Activated naive CD4-positive, alpha-beta T cell treated with anti-CD3 and anti-CD28 coated beads, Interleukin-2, amount 50 U/mL, for 72 hours (primary cell): ENCODE measurements around the gene ZNF618. TPM values are rescaled to one million over a fixed set of nuclear protein-coding genes. Genes with fewer than 3 reads are reported as not detected.
"Not testable (repeated sequence)": the region's sequence is repeated elsewhere in the genome, so short reads cannot be mapped to it uniquely, and the experiment has no call there.

Experiments used
- ATAC-seq, 2 donors: fragments of 150-1000 bp; cut with Tn5 transposase; 2 replicates each; pipeline ENCODE4 v1.10.0; 2021; ENCODE audit warnings: mild to moderate bottlenecking in 2 of 2, moderate library complexity in 2 of 2
- DNase-seq, 2 donors: peaks; one replicate each; pipeline ENCODE4 v3.0.0; 2021 to 2022; ENCODE audit warnings: low spot score in 2 of 2
- H3K27ac Mint-ChIP-seq, 2 donors: one replicate each; pipeline ENCODE4 v1.8.0; 2022; ENCODE audit warnings: mild to moderate bottlenecking in 2 of 2, mixed read lengths in 2 of 2
- H3K36me3 Mint-ChIP-seq, 2 donors: one replicate each; pipeline ENCODE4 v1.8.0; 2022; ENCODE audit warnings: mixed read lengths in 2 of 2
- H3K9me3 Mint-ChIP-seq, 2 donors: one replicate each; pipeline ENCODE4 v1.8.0; 2022; ENCODE audit warnings: mixed read lengths in 2 of 2
- total RNA-seq, 2 donors: library from RNA; stranded (reverse); gene quantifications; one replicate each; pipeline ENCODE4 v1.2.3, GENCODE V29; 2022

ZNF618 gene
- total RNA-seq, 2 donors from 2014 or later = 0.08 to 0.09 TPM

- ATAC-seq = no peak
- H3K9me3 Mint-ChIP-seq = no peaks in the 10 kb centered on the region
- no peak for DNase-seq
- no peaks in the 10 kb centered on the region for H3K36me3 Mint-ChIP-seq
- H3K27ac Mint-ChIP-seq = no peak overlapping the region
Observed at GRCh38 chr9:114037961-114038723, 162.0 kb downstream of the ZNF618 start.

- no peak for DNase-seq
- H3K9me3 Mint-ChIP-seq = no peaks in the 10 kb centered on the region
- no peaks in the 10 kb centered on the region for H3K36me3 Mint-ChIP-seq
- H3K27ac Mint-ChIP-seq = no peak overlapping the region
- ATAC-seq = no peak
Observed at GRCh38 chr9:114038724-114039313, 162.7 kb downstream of the ZNF618 start.

GRCh38 chr9:114039484-114039883, 163.4 kb downstream of the ZNF618 start:
- no peaks in the 10 kb centered on the region for H3K9me3 Mint-ChIP-seq

GRCh38 chr9:114043660-114044059, 167.6 kb downstream of the ZNF618 start:
- H3K36me3 Mint-ChIP-seq, H3K27ac Mint-ChIP-seq, DNase-seq, H3K9me3 Mint-ChIP-seq, ATAC-seq: not testable (repeated sequence)

More at GRCh38 chr9:114039484-114039883, 163.4 kb downstream of the ZNF618 start:
- no peak for DNase-seq
- Mint-ChIP-seq H3K36me3 (no peaks in the 10 kb centered on the region), H3K27ac (no peak overlapping the region)
- no peak for ATAC-seq

GRCh38 chr9:114046237-114046755, 170.2 kb downstream of the ZNF618 start:
- ATAC-seq = no peak
- Mint-ChIP-seq H3K36me3 (no peaks in the 10 kb centered on the region), H3K27ac (no peak overlapping the region), H3K9me3 (no peaks in the 10 kb centered on the region)
- DNase-seq = no peak

GRCh38 chr9:114046875-114047274, 170.8 kb downstream of the ZNF618 start:
- Mint-ChIP-seq H3K36me3 (no peaks in the 10 kb centered on the region), H3K9me3 (no peaks in the 10 kb centered on the region), H3K27ac (no peak overlapping the region)
- DNase-seq (no peak), ATAC-seq (no peak)

- DNase-seq (no peak), ATAC-seq (no peak)
- Mint-ChIP-seq H3K27ac (peak overlapping the region in 1 of 2 donors; percentile 81), H3K36me3 (no peaks in the 10 kb centered on the region), H3K9me3 (no peaks in the 10 kb centered on the region)
Observed at GRCh38 chr9:114047717-114048116, 171.6 kb downstream of the ZNF618 start.

- H3K36me3 Mint-ChIP-seq = no peaks in the 10 kb centered on the region
- no peak for DNase-seq
- H3K27ac Mint-ChIP-seq = no peak overlapping the region
- ATAC-seq = no peak
- H3K9me3 Mint-ChIP-seq = no peaks in the 10 kb centered on the region
Observed at GRCh38 chr9:114048533-114049415, 172.7 kb downstream of the ZNF618 start.

GRCh38 chr9:114049441-114050225, 173.5 kb downstream of the ZNF618 start:
- no peak overlapping the region for H3K27ac Mint-ChIP-seq
- no peaks in the 10 kb centered on the region for H3K36me3 Mint-ChIP-seq
- no peak for ATAC-seq
- no peak for DNase-seq
- no peaks in the 10 kb centered on the region for H3K9me3 Mint-ChIP-seq

GRCh38 chr9:114050226-114050568, 174.1 kb downstream of the ZNF618 start:
- no peaks in the 10 kb centered on the region for H3K9me3 Mint-ChIP-seq
- no peak overlapping the region for H3K27ac Mint-ChIP-seq
- DNase-seq (no peak), ATAC-seq (no peak)
- H3K36me3 Mint-ChIP-seq = no peaks in the 10 kb centered on the region

GRCh38 chr9:114050646-114051045, 174.5 kb downstream of the ZNF618 start:
- no peak overlapping the region for H3K27ac Mint-ChIP-seq
- no peak for DNase-seq
- no peaks in the 10 kb centered on the region for H3K9me3 Mint-ChIP-seq
- no peak for ATAC-seq
- no peaks in the 10 kb centered on the region for H3K36me3 Mint-ChIP-seq

- DNase-seq (peak in 1 of 2 donors; percentile 25), ATAC-seq (no peak)
- Mint-ChIP-seq H3K9me3 (no peaks in the 10 kb centered on the region), H3K36me3 (no peaks in the 10 kb centered on the region), H3K27ac (no peak overlapping the region)
Observed at GRCh38 chr9:114051281-114051680, 175.2 kb downstream of the ZNF618 start.

- H3K36me3 Mint-ChIP-seq = no peaks in the 10 kb centered on the region
- ATAC-seq (no peak), DNase-seq (peak in 1 of 2 donors; percentile 7)
- no peaks in the 10 kb centered on the region for H3K9me3 Mint-ChIP-seq
- no peak overlapping the region for H3K27ac Mint-ChIP-seq
Observed at GRCh38 chr9:114051706-114052105, 175.6 kb downstream of the ZNF618 start.

- DNase-seq (no peak), ATAC-seq (no peak)
- H3K27ac Mint-ChIP-seq = no peak overlapping the region
- no peaks in the 10 kb centered on the region for H3K36me3 Mint-ChIP-seq
- no peaks in the 10 kb centered on the region for H3K9me3 Mint-ChIP-seq
Observed at GRCh38 chr9:114053246-114054005, 177.3 kb downstream of the ZNF618 start.

GRCh38 chr9:114054191-114054690, 178.1 kb downstream of the ZNF618 start:
- ATAC-seq = no peak
- Mint-ChIP-seq H3K36me3 (no peaks in the 10 kb centered on the region), H3K27ac (no peak overlapping the region), H3K9me3 (no peaks in the 10 kb centered on the region)
- DNase-seq = peak in 1 of 2 donors; percentile 50
